Measurements from ENCODE around the gene PRTN3.
"Not testable (repeated sequence)": the region's sequence is repeated elsewhere in the genome, so short reads cannot be mapped to it uniquely, and the experiment has no call there.

The PRTN3 gene

GRCh38 chr19:867301-867793, 26.5 kb downstream of the PRTN3 start:
- DNase-seq (ENCODE audit: low read depth): no peak

GRCh38 chr19:867855-868457, 27.2 kb downstream of the PRTN3 start:
- no peak for DNase-seq (ENCODE audit: low read depth)

- no peak for DNase-seq (ENCODE audit: low read depth)
Measured at GRCh38 chr19:868458-869244, 27.9 kb downstream of the PRTN3 start.

GRCh38 chr19:869245-870177, 28.7 kb downstream of the PRTN3 start:
- DNase-seq (ENCODE audit: low read depth): peak; percentile 73

- no peak for DNase-seq (ENCODE audit: low read depth)
Measured at GRCh38 chr19:870314-870713, 29.5 kb downstream of the PRTN3 start.

GRCh38 chr19:870963-871401, 30.2 kb downstream of the PRTN3 start:
- DNase-seq (ENCODE audit: low read depth): no peak

GRCh38 chr19:871446-872265, 30.9 kb downstream of the PRTN3 start:
- no peak for DNase-seq (ENCODE audit: low read depth)

GRCh38 chr19:872266-872951, 31.6 kb downstream of the PRTN3 start:
- DNase-seq (ENCODE audit: low read depth): no peak

GRCh38 chr19:873084-873483, 32.3 kb downstream of the PRTN3 start:
- no peak for DNase-seq (ENCODE audit: low read depth)

GRCh38 chr19:873561-874041, 32.8 kb downstream of the PRTN3 start:
- no peak for DNase-seq (ENCODE audit: low read depth)

GRCh38 chr19:875265-875879, 34.6 kb downstream of the PRTN3 start:
- DNase-seq (ENCODE audit: low read depth): no peak

GRCh38 chr19:876089-876488, 35.3 kb downstream of the PRTN3 start:
- DNase-seq (ENCODE audit: low read depth): no peak

GRCh38 chr19:876780-877314, 36.0 kb downstream of the PRTN3 start:
- no peak for DNase-seq (ENCODE audit: low read depth)

GRCh38 chr19:877992-878660, 37.3 kb downstream of the PRTN3 start:
- DNase-seq (ENCODE audit: low read depth): not testable (repeated sequence)

GRCh38 chr19:878751-879561, 38.2 kb downstream of the PRTN3 start:
- not testable (repeated sequence) for DNase-seq (ENCODE audit: low read depth)

- DNase-seq (ENCODE audit: low read depth): no peak
Measured at GRCh38 chr19:879711-880438, 39.1 kb downstream of the PRTN3 start.

- no peak for DNase-seq (ENCODE audit: low read depth)
Measured at GRCh38 chr19:881385-882071, 40.7 kb downstream of the PRTN3 start.
